ENCODE measurements around the gene ASNSD1.

- no peak for TF ChIP-seq CTCF (conservative IDR thresholded peaks at IDR 0.05; ENCODE audit: low read length)
- no peak for TF ChIP-seq EZH2phosphoT487 (IDR thresholded peaks at IDR 0.05; ENCODE audit: borderline replicate concordance, low read depth, low read length)
Observed at GRCh38 chr2:189631849-189632248, 29.4 kb upstream of the ASNSD1 start.

Measured in OCI-LY7 (cell line).